Stimulated activated CD4-positive, alpha-beta T cell treated with anti-CD3 and anti-CD28 coated beads, Interleukin-1b, Interleukin-23, amount 100 ng/mL, for 4 hours (primary cell): ENCODE measurements around the gene ZNF644.

Experiments
- DNase-seq, 2 donors: peaks; one replicate each; pipeline ENCODE4 v3.0.0-alpha.2; 2020; ENCODE audit warnings: low read depth in 2 of 2

Gene ZNF644

GRCh38 chr1:91020967-91021685 is 709 bp downstream of the ZNF644 start:
- peak; percentile 39 to 53 for DNase-seq

GRCh38 chr1:91020486-91020885 is 1.3 kb downstream of the ZNF644 start:
- no peak for DNase-seq

GRCh38 chr1:91018006-91018405 is 3.8 kb downstream of the ZNF644 start:
- no peak for DNase-seq

- DNase-seq: no peak
Measured at GRCh38 chr1:91015794-91016550, 5.9 kb downstream of the ZNF644 start.

- DNase-seq: no peak
Measured at GRCh38 chr1:91015358-91015780, 6.5 kb downstream of the ZNF644 start.

- no peak for DNase-seq
Measured at GRCh38 chr1:91014475-91014874, 7.4 kb downstream of the ZNF644 start.

- DNase-seq: no peak
Measured at GRCh38 chr1:91013302-91013701, 8.5 kb downstream of the ZNF644 start.

GRCh38 chr1:91012196-91012595 is 9.6 kb downstream of the ZNF644 start:
- DNase-seq: no peak

- no peak for DNase-seq
Measured at GRCh38 chr1:91011726-91012125, 10.1 kb downstream of the ZNF644 start.

GRCh38 chr1:91007827-91008226 is 14.0 kb downstream of the ZNF644 start:
- DNase-seq: no peak

GRCh38 chr1:91007092-91007491 is 14.7 kb downstream of the ZNF644 start:
- no peak for DNase-seq

- DNase-seq: no peak
Measured at GRCh38 chr1:91006113-91006908, 15.5 kb downstream of the ZNF644 start.

GRCh38 chr1:91005285-91005684 is 16.6 kb downstream of the ZNF644 start:
- DNase-seq: no peak

GRCh38 chr1:91004145-91004544 is 17.7 kb downstream of the ZNF644 start:
- no peak for DNase-seq

- DNase-seq: no peak
Measured at GRCh38 chr1:90996742-90997413, 25.0 kb downstream of the ZNF644 start.

- DNase-seq: no peak
Measured at GRCh38 chr1:90995311-90995894, 26.4 kb downstream of the ZNF644 start.

- no peak for DNase-seq
Measured at GRCh38 chr1:90994461-90994860, 27.4 kb downstream of the ZNF644 start.

- DNase-seq: no peak
Measured at GRCh38 chr1:90993245-90993644, 28.6 kb downstream of the ZNF644 start.

GRCh38 chr1:90990779-90991178 is 31.1 kb downstream of the ZNF644 start:
- no peak for DNase-seq

GRCh38 chr1:90989990-90990389 is 31.8 kb downstream of the ZNF644 start:
- no peak for DNase-seq

- no peak for DNase-seq
Measured at GRCh38 chr1:90989302-90989701, 32.5 kb downstream of the ZNF644 start.

GRCh38 chr1:90987841-90988240 is 34.0 kb downstream of the ZNF644 start:
- DNase-seq: no peak
